Measurements from ENCODE around the gene ACTN4.

ACTN4 gene

GRCh38 chr19:38697641-38698071 is 50.2 kb downstream of the ACTN4 start:
- no peak for DNase-seq

- no peak for DNase-seq
Observed at GRCh38 chr19:38698225-38699026, 51.0 kb downstream of the ACTN4 start.

GRCh38 chr19:38699027-38699346 is 51.5 kb downstream of the ACTN4 start:
- DNase-seq = no peak

- DNase-seq = no peak
Observed at GRCh38 chr19:38699647-38700349, 52.3 kb downstream of the ACTN4 start.

GRCh38 chr19:38700350-38700901 is 53.0 kb downstream of the ACTN4 start:
- no peak for DNase-seq

- no peak for DNase-seq
Observed at GRCh38 chr19:38700902-38701454, 53.5 kb downstream of the ACTN4 start.

GRCh38 chr19:38701455-38702063 is 54.1 kb downstream of the ACTN4 start:
- no peak for DNase-seq

- DNase-seq = no peak
Observed at GRCh38 chr19:38702278-38702677, 54.8 kb downstream of the ACTN4 start.

- DNase-seq = no peak
Observed at GRCh38 chr19:38703509-38703908, 56.1 kb downstream of the ACTN4 start.

- no peak for DNase-seq
Observed at GRCh38 chr19:38704488-38705026, 57.1 kb downstream of the ACTN4 start.

GRCh38 chr19:38705197-38706019 is 58.0 kb downstream of the ACTN4 start:
- DNase-seq = no peak

- no peak for DNase-seq
Observed at GRCh38 chr19:38706792-38707511, 59.5 kb downstream of the ACTN4 start.

GRCh38 chr19:38707512-38708114 is 60.2 kb downstream of the ACTN4 start:
- DNase-seq = no peak

GRCh38 chr19:38708413-38709024 is 61.1 kb downstream of the ACTN4 start:
- no peak for DNase-seq

GRCh38 chr19:38709119-38709518 is 61.7 kb downstream of the ACTN4 start:
- DNase-seq = no peak

- DNase-seq = no peak
Observed at GRCh38 chr19:38709671-38710415, 62.4 kb downstream of the ACTN4 start.

- no peak for DNase-seq
Observed at GRCh38 chr19:38710416-38710702, 62.9 kb downstream of the ACTN4 start.

- DNase-seq = no peak
Observed at GRCh38 chr19:38710928-38711725, 63.7 kb downstream of the ACTN4 start.

- DNase-seq = no peak
Observed at GRCh38 chr19:38711726-38712153, 64.3 kb downstream of the ACTN4 start.

Data from activated CD4-positive, CD25-positive, alpha-beta regulatory T cell (primary cell).